Breast epithelium (tissue), 3 donors: ENCODE results near the gene CXCL9.

Experiments used
- POLR2A ChIP-seq: fragments of 450-650 bp; IDR thresholded peaks from one replicate; pipeline ENCODE4 v1.6.1; 2016; ENCODE audit warnings: antibody characterized with exemption, mild to moderate bottlenecking, moderate library complexity
- TF ChIP-seq, protein P1 (sequence below), 3 donors: fragments of 450-650 bp; IDR thresholded peaks; one replicate each; pipeline ENCODE4 v1.5.1; 2016 to 2017; ENCODE audit warnings: antibody characterized with exemption in 3 of 3, mild to moderate bottlenecking in 3 of 3, moderate library complexity in 3 of 3

DNA sequence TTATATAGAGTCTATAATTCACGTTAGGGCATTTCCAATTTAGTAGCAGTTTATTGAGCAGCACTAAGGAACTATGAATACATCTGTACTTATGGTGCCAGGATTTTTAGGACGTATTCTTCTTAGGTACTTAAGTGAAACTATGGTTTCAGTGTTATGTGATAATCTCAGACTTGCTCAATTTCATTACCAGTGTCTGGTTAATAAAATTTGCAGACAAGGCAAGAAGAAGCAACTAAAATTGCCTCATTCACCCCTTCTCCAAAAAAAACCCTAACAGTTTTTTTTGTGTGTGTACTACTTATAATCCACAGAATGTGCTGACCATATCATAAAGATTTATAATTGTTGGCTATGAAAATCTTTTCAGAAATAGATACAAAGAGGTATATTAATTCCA lies 22.0 kb upstream of the CXCL9 start:
- TF ChIP-seq, protein P1, sequence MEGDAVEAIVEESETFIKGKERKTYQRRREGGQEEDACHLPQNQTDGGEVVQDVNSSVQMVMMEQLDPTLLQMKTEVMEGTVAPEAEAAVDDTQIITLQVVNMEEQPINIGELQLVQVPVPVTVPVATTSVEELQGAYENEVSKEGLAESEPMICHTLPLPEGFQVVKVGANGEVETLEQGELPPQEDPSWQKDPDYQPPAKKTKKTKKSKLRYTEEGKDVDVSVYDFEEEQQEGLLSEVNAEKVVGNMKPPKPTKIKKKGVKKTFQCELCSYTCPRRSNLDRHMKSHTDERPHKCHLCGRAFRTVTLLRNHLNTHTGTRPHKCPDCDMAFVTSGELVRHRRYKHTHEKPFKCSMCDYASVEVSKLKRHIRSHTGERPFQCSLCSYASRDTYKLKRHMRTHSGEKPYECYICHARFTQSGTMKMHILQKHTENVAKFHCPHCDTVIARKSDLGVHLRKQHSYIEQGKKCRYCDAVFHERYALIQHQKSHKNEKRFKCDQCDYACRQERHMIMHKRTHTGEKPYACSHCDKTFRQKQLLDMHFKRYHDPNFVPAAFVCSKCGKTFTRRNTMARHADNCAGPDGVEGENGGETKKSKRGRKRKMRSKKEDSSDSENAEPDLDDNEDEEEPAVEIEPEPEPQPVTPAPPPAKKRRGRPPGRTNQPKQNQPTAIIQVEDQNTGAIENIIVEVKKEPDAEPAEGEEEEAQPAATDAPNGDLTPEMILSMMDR (IDR thresholded peaks at IDR 0.05), result no peak
- no peak for TF ChIP-seq POLR2A
